GM19043 (cell line): ENCODE data around the gene PSMB2.

Source experiments
- ATAC-seq: cut with Tn5 transposase; IDR thresholded peaks from one replicate; pipeline ENCODE4 v1.9.1; 2021; ENCODE audit warnings: low read depth; ENCODE audit not compliant: unreplicated experiment

Gene PSMB2

GRCh38 chr1:35644204-35644603 is 2.9 kb upstream of the PSMB2 start:
- ATAC-seq, result no peak

- ATAC-seq, result no peak
These were observed 1.2 kb upstream of the PSMB2 start for GRCh38 chr1:35642471-35642955.

- no peak for ATAC-seq
These were observed 720 bp downstream of the PSMB2 start for GRCh38 chr1:35640380-35641232.

GRCh38 chr1:35637401-35637809 is 3.9 kb downstream of the PSMB2 start:
- ATAC-seq, result no peak

DNA sequence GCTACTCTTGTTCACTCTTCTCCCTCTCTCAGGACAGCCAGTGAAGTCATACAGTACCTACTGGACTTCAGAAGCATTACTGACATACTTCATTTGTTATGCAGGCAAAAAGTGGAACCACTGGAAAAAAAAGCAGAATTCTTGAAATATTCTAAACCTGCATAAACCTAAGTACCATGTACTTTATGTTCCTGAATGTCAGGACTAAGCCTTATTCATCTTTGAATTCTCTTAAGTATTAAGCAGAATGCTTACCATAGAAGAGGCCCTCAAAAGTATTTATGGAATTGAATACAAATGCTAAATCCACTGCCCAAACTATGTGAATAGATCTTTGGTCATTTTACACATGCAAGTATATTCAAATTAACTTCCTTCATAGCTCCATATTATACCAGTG is 7.8 kb downstream of the PSMB2 start:
- no peak for ATAC-seq

DNA sequence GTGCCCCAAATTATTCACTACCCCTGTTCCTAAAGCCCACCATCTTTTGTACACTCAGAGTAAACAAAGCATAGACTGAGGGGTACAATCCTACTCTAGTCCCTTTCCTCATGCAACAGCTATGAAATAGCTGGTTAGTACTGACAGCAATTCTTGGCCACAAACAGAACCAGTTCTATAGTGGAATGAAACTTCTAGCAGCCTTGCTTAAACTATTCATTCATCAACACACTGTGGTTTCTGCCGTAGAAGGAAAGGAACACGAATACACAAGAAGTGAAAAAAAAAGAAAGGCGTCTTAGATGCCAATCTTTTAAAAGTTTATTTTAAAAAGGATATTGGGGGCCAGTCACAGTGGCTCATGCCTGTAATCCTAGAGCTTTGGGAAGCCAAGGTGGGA is 9.9 kb downstream of the PSMB2 start:
- no peak for ATAC-seq

- ATAC-seq, result no peak
These were observed 12.3 kb downstream of the PSMB2 start for GRCh38 chr1:35629051-35629450.

DNA sequence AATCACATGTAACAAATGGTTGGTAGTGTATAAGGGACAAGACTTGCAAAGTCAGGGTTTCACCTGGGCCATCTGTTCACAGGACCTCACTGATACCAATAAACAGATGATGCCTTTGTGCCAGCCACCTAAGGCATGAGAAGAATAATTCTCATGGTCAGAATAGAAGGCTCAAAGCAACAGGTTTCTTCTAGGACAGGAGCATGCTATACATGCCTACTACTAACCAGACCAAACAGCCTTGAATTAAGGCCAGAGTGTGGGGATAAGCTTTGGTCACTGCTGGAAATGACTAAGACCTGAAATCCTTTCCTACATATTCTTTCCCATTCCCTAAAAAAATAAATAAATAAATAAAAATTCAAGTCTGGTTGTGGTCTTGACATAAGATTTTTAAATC is 17.5 kb downstream of the PSMB2 start:
- ATAC-seq, result no peak

DNA sequence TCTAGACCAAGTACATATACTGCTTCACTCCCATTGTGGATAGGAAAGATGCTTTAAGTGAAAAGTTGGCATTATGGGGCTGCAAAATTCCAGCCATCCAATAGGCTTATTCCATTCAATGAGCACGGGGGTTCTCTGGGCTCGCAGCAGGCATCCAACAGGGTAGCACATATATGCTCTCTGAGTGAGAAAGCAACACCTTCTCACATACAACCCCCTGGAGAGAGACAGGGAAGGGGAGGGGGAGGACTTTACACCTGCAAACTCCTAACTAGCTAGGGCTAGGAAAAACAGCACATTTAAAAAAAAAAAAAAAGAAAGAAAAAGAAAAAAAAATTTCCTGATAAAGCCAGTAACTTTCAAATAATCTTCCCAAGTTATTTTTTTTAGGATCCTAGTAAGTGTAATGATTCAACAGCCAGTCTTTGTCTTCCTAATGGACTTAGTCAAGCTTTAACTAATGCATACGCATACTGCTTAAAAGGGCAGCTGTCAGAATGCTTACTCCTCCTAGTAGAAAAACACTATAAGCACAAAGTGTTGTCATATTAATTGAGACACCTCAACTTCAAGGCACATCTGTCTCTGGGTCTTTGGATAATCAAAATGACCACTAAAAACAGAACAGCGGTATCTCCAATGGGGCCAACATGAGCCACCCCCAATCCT is 18.7 kb downstream of the PSMB2 start:
- no peak for ATAC-seq

DNA sequence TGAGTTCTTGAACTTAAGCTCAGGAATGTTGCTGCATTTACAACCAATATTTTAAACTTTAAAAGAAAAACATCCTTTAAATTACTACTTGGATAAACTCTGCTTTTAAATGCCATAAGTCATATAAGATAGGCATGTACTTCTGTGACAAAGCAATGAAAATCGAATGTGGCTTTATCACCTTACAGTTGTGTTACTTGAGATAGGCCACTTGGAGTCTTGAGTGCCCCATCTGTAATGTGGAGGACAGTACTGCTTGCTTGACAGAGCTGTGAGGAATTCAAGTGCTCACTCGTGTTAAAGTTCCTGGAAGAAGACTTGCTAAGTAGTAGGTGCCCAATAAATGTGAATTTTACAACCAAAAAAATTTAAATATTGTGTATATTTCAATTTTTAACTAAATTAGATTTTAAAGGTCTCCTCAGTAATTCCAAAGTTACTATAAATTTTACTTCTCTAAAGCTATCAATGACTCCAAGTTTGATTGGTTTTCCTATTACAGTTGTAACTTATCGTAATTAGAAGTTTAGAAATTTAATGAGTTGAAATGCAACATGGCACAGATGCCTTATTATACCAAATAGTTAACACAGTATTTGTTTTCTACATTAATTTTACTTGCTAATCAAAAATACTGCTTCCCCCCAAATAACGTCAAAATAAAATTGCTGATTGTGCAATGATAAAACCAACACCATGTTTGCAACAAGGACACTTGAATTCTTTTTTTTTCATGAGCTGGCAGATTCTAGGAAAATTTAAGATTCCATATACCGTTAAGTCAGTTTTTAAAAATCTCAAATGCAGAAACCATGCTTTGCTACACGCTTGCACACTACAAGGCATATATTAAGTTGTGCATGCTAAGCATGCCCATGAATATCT is 21.8 kb downstream of the PSMB2 start:
- ATAC-seq, result no peak

- no peak for ATAC-seq
These were observed 25.9 kb downstream of the PSMB2 start for GRCh38 chr1:35615440-35615839.

DNA sequence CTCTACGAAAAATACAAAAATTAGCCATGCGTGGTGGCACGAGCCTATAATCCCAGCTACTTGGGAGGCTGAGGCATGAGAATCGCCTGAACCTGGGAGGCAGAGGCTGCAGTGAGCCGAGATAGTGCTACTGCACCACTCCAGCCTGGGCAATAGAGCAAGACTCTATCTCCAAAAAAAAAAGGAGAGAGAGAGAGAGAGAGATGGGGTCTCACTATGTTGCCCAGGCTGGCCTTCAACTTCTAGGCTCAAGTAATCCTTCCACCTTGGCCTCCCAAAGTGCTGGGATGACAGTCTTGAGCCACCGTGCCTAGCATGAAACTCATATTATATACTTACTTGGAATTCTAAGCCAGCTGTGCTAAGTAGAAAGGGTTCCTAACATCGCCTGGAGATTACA is 29.7 kb downstream of the PSMB2 start:
- ATAC-seq, result no peak

GRCh38 chr1:35605867-35606182 is 35.5 kb downstream of the PSMB2 start:
- no peak for ATAC-seq

- ATAC-seq, result no peak
These were observed 36.1 kb downstream of the PSMB2 start for GRCh38 chr1:35605071-35605866.

DNA sequence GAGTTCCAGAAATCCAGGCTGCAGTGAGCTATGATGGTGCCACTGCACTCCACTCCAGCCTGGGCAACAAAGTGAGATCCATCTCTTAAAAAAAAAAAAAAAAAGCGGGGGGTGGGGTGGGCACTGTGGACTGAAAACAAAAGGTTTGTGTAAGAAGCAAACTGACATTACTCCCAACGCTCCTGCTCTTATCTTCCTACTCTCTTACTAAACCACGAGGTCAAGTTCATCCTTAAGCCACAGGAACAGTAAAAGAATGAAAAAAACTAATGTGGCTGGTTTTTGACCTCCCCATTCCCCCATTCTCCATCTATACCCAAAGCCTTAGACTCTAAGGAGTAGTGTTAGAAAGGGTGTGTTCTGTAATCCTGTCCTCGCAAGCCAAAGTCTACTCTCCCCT is 37.4 kb downstream of the PSMB2 start:
- ATAC-seq, result no peak

GRCh38 chr1:35603468-35603867 is 37.9 kb downstream of the PSMB2 start:
- ATAC-seq, result no peak

DNA sequence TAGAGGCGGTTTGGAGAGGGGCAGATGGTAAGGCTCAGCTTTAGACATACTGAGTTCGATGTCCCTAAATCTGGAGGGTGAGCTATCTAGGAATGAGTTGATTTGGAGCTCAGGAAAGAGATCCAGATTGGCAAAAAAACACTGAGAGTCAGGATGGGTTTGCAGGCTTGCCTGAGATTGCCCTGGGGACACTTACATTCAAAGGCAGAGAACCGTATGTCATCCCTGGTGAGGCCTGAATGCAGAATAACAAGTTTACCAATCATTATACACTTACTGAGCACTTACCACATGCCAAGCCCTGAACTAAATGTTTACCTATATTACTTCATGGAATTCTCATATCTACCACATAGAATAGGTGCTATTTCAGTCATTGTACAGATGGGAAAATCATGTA is 40.7 kb downstream of the PSMB2 start:
- ATAC-seq, result no peak

DNA sequence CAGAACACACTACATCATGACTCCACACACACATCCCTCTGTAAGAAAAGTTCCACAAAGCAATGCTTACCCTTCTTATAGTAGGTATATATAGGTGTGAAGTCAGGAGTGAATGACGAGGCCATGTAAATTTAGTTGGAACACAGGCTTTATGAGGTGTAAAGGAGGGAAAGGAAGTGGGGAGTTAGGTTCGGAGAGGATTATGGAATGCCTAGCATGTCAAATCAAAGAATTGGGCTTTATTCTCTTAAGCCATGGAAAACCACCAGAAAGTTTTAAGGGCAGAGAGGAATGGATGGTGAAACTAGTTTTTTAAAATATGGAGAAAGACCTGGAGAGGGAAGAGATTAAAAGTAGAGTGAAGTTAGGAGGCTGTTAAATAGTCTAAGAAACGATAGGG is 41.9 kb downstream of the PSMB2 start:
- ATAC-seq, result no peak

- ATAC-seq, result no peak
These were observed 42.4 kb downstream of the PSMB2 start for GRCh38 chr1:35598895-35599294.

GRCh38 chr1:35597870-35598269 is 43.5 kb downstream of the PSMB2 start:
- no peak for ATAC-seq
